NCI-H1417 (cell line): ENCODE measurements around the gene PTPRG.

Experiments used
- DNase-seq, 3 experiments: peaks; one replicate each; lab custom pipeline; 2025; lab: John Stamatoyannopoulos, UW

PTPRG gene

DNA sequence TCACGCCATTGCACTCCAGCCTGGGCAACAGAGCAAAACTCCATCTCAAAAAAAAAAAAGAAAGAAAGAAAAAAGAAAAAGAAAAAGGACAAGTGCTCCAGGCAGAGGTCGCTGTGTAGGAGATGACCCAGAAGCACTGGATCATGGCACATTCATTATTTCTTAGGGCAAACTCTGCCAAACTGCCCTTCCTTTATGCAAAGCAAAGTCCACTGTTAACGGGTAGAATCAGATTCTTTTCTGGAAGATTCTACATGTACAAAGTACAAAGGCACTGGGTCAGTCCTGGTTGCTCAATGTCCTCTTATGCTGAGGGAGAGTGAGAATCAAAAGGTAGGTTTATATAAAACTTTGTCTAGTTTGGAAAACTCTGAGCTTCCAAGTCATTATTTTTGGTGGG, 667.1 kb downstream of the PTPRG start:
- DNase-seq, result no peak

DNA sequence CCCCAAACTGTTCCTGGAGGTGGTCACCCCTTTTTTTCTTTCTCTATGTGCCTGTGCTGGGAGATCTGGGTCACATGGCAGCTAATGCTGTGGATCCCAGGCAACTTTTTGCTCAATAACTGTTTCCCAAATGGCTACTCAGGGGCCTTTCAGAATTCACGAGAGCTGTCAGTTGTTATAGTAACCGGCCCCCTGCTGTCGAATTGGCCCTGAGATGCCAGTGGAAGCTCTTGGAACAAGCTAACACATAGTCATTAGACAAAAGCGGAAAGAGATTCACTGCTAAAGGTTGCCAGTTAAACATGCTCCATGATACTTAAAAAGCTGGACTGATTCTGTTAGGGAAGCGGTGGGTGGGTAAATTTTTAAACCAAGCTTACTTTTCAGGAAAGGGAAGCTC, 667.8 kb downstream of the PTPRG start:
- peak in 2 of 3 experiments; percentile 7 to 35 for DNase-seq

GRCh38 chr3:62229908-62230307, 668.5 kb downstream of the PTPRG start:
- DNase-seq, result peak in 2 of 3 experiments; percentile 1 to 6

- no peak for DNase-seq
These were observed 671.7 kb downstream of the PTPRG start for GRCh38 chr3:62233065-62233464.

- no peak for DNase-seq
These were observed 674.6 kb downstream of the PTPRG start for GRCh38 chr3:62236016-62236415.

- peak in 1 of 3 experiments; percentile 45 for DNase-seq
These were observed 676.0 kb downstream of the PTPRG start for GRCh38 chr3:62237286-62237948.

GRCh38 chr3:62238003-62238402, 676.6 kb downstream of the PTPRG start:
- DNase-seq, result no peak

DNA sequence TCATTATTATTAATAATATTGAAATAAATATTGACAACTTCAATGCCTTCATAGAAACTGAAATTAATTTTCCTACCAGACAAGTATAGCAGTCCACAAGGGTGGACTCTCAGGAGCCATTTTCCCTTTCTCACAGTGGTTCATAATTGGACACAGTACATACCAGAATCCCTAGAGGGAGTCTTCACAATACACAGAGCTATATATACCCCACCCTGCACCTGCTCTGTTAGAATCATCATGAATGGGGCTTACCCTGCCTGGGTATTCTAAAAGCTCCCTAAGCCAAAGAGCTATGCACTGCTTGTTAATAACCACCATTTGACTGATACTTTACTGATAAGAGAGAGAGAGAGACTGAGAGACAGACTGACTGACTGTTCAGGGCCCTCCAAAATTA, 677.1 kb downstream of the PTPRG start:
- peak in 1 of 3 experiments; percentile 5 for DNase-seq

- DNase-seq, result peak in 1 of 3 experiments; percentile 14
These were observed 679.9 kb downstream of the PTPRG start for GRCh38 chr3:62241279-62241678.

DNA sequence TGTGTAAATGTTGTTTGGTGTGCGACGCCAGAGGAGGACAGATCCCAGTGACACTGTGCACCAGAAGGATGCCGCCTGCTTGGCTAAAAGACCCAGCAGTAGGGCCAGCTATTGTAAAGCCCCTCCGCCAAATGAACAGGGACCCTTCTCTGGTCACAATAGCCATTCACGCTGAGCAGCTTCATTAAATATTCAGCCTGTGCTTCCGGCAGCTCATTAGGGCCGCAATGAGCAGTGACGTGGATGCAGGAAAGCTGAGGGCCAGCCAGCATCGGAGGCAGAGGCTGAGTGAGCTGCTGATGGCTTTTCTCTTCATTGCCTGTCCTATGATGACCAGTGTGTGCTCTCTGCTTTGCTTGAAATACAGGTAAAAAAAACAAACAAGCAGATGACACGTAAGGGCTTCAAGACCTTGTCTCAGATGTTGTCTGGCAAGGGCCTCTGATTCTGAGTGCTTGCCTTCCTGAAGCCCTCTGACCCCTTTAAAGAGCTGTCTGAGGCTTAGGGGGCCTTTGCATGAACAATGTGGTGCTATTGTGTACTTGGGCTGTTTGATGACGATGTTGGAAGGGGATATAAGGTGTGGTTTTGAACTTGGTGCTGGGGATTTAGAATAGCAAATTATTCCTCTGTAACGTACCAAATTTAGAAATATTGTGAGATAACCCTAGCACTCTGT, 681.6 kb downstream of the PTPRG start:
- no peak for DNase-seq

DNA sequence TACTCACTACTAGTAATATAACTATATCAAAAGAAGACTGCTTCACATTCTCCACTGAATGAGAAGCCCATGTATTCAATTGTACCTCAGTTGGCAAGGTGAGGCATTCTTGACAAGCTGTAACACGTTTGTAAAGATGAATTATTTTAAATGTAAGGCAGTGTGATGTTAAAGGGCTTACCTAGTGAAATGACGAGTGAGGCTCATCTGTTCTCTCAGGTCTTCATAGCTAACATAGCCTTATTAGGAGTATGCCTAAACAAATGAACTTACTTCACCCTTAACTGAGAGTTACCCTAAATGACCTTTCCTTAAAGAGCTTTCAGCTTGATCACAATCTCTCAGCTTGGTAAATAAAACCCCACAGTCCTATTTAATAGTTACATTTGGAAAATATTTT, 684.7 kb downstream of the PTPRG start:
- DNase-seq, result peak in 1 of 3 experiments; percentile 5

DNA sequence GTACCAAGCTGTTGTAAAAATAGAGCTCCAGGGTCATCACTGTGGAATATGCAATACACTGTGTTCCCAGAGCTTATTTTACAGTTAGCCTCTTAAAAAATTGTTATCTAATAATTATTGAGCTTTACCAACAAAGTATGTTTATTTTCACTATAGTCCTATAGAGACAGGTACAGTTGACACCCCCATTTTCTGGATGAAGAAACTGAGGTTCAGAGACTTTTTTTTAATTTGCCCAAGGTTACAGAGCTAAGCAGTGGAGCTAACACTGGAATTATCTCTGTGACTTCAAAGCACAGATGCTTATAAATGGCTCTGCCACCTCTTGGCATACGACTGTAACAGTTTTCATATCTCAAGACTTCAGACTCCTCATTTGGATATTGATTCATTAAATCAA, 685.6 kb downstream of the PTPRG start:
- no peak for DNase-seq

DNA sequence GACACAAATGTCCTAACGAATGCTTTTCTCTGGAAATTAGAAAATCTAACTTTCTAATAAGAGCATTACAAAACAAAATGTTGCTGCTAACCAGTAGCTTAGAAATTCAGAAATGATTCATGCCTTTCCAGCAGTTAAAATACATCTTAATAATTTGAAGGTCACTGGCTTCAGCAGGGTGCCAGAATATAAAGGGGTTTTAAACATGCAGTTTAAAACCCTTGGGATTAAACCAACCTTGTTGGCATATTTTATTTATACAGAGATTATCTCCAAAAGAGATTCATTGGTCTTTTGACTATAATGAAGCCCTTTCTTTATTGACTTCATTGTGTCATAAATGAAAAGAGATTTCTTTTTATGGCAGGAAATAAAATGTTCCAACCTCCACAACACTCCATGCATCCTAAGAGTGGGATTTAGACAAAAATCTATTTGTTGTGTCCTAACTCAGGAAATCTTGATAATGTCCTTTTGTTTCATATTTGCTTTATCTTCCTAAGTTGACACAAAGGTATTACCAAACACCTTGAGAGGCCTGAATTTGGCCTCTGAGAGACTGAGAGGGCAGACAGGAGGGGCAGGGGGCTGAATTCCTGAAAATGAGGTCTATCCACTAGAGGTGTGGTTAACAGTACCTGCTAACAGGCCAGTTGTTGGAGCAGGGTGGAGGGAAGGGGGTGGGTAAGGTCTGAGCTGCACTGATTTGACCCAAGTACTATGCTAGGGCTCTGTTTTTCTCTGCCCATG, 687.5 kb downstream of the PTPRG start:
- no peak for DNase-seq

DNA sequence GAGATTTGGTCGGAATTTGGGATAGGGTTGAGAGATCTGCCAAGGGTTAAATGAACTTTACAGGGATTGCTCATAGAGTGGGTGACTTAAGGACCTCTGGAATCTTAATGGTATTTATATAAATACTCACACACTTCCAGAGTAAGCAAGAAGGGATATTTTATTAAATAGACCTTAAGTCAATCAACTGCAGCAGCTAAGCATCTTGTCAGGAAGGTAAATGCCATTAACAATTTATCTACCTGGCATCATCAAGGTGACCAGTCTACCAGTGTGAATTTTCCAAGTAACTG, 688.1 kb downstream of the PTPRG start:
- DNase-seq, result no peak

DNA sequence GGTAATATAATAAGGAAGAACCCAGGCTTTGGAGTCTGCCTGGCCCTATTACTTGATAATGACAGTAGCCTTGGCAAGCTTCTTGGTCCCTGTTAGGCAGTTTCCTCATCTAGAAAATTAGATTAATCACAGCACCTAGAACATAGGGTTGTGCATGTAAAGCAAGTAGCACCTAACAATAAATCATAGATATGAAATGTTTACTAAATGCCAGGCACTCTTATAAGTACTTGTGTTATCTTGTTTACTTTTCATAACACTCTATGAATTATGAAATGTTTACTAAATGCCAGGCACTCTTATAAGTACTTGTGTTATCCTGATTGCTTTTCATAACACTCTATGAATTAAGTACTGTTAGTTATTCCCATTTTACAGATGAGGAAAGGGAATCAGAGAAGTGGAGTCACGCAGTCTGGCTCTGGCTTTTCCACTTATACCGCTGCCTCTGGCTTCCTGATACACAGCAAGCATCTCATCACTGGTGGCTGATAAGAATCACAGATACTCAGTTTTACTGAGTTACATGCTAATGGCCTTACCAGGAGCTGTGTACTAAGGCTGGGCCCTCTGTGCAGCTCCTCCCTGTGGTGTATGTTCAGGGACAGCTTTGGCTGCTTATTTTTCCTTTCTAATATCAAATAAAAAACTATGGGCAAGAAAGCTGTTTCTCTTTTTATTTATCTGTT, 688.6 kb downstream of the PTPRG start:
- no peak for DNase-seq

DNA sequence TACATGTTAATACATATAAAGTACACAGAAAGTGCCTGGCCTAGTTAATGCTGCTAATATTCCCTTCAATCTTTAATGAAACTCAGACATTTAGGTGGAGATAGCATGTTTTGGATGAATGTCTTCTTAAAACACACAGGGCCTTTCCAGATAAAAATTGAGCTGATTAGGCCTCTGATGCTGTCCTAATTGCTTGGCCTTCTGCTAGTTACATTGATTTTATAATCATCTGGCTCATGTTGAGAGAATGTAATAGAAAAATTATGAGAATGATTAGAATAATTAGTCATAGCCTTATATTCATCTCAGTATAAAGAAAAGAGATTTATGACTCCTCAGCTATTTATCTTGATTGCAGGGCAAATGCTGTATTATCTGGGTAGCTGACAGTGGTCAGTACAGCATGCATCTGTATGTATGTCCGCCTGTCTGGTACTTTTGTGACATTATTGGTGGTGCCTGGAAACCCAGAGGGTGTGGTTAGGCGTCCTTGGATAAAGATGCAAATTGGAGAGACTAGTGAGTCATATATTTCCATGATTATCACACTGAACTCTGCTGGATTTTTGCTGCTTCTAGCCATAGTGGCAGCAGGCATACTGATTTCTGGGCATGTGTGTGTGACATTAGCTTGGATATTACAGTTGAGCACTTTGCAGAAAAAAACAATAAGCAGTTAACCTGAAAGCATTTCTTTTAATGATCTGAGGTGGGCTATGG, 691.2 kb downstream of the PTPRG start:
- DNase-seq, result peak in 1 of 3 experiments; percentile 4

GRCh38 chr3:62253971-62254370, 692.6 kb downstream of the PTPRG start:
- DNase-seq, result no peak

- DNase-seq, result no peak
These were observed 694.4 kb downstream of the PTPRG start for GRCh38 chr3:62255758-62256157.

DNA sequence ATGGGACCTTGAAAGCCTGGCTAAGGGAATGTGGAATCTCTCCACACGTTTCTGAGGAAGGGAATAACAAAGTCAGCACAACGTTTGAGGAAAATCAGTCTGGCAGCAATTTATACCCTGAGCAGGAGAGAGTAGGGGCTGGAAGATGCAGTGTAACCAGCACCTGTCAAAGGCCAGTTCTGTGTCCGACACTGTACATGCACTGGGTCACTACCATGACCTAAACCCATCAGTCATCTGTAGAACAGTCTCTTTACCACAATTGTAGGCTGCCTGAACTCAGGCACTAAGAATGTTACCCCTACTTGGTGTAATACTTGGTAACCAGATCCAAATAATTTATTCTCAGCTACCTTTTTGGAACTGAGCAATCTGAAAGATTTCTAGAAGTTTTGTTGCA, 698.6 kb downstream of the PTPRG start:
- no peak for DNase-seq

DNA sequence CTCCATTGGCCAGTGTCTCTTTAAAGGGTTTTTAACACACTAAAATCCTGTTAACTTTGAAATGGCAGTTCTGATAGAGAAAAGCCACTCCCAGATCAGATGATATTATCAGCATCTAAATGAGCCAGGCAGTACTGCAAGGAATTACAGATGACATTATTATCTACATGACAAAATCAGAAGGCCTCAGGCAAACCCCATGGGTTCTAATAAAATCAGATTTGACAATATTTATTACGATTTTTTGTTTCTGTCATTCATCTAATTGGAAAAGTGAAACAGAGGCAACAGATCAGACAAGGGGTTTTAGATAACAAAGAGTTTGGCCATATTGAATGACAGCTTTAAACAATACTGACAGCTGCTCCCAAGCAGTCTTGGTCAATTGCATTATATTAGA, 699.3 kb downstream of the PTPRG start:
- DNase-seq, result peak in 1 of 3 experiments; percentile 17

- DNase-seq, result peak in 1 of 3 experiments; percentile 47
These were observed 699.8 kb downstream of the PTPRG start for GRCh38 chr3:62261121-62261520.

DNA sequence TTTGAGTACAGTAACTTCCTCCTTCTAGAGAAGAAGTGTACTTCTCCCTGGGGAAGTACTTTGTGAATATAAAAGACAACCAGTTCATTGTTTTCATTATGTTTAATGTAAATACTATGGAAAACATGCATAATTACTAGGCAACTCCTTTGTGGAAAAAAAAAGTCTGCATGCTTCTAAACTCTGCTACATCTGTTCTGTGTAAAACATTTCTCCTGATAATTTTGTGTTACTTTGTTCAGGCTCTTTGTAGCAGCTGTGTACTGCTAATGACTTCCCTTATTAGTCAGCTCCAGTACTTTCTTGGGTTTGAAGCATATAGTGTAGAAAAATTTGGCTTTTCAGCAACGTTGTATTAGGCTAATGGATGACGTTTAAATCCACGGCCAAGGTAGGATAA, 700.4 kb downstream of the PTPRG start:
- DNase-seq, result no peak
